GM19324 (cell line): ENCODE data around the gene IMPA2.
"Not testable (repeated sequence)": the region's sequence is repeated elsewhere in the genome, so short reads cannot be mapped to it uniquely, and the experiment has no call there.

ENCODE experiments used
- ATAC-seq: cut with Tn5 transposase; IDR thresholded peaks from one replicate; pipeline ENCODE4 v1.9.1; 2021; ENCODE audit warnings: mild to moderate bottlenecking, moderate library complexity; ENCODE audit not compliant: unreplicated experiment, low FRiP score

IMPA2 gene

GRCh38 chr18:11960743-11961380 lies 20.4 kb upstream of the IMPA2 start:
- ATAC-seq = no peak

GRCh38 chr18:11962597-11962996 lies 18.7 kb upstream of the IMPA2 start:
- ATAC-seq = no peak

GRCh38 chr18:11963991-11964484 lies 17.3 kb upstream of the IMPA2 start:
- ATAC-seq = no peak

GRCh38 chr18:11969904-11970835 lies 11.1 kb upstream of the IMPA2 start:
- ATAC-seq = no peak

GRCh38 chr18:11970836-11971226 lies 10.5 kb upstream of the IMPA2 start:
- not testable (repeated sequence) for ATAC-seq

- ATAC-seq = no peak
These were observed 8.7 kb upstream of the IMPA2 start for GRCh38 chr18:11972371-11973174.

GRCh38 chr18:11974741-11975325 lies 6.5 kb upstream of the IMPA2 start:
- ATAC-seq = no peak

GRCh38 chr18:11975723-11976122 lies 5.6 kb upstream of the IMPA2 start:
- no peak for ATAC-seq

GRCh38 chr18:11976315-11977152 lies 4.8 kb upstream of the IMPA2 start:
- no peak for ATAC-seq

GRCh38 chr18:11977153-11977466 lies 4.2 kb upstream of the IMPA2 start:
- ATAC-seq = no peak

GRCh38 chr18:11978956-11979355 lies 2.4 kb upstream of the IMPA2 start:
- ATAC-seq = no peak

- ATAC-seq = no peak
These were observed 1.2 kb upstream of the IMPA2 start for GRCh38 chr18:11980163-11980493.

- ATAC-seq = peak; percentile 89
These were observed 664 bp upstream of the IMPA2 start for GRCh38 chr18:11980494-11981191.

GRCh38 chr18:11981543-11982366 lies 448 bp downstream of the IMPA2 start:
- ATAC-seq = peak; percentile 30

- no peak for ATAC-seq
These were observed 1.7 kb downstream of the IMPA2 start for GRCh38 chr18:11982981-11983380.

GRCh38 chr18:11983592-11983991 lies 2.3 kb downstream of the IMPA2 start:
- no peak for ATAC-seq

GRCh38 chr18:11984091-11984490 lies 2.8 kb downstream of the IMPA2 start:
- no peak for ATAC-seq

GRCh38 chr18:11985586-11985985 lies 4.3 kb downstream of the IMPA2 start:
- no peak for ATAC-seq
